Tongue (tissue), 2 donors: ENCODE data around the gene TMEM176B. TPM values are rescaled to one million over a fixed set of nuclear protein-coding genes. Genes with fewer than 3 reads are reported as not detected.

ENCODE experiments used
- DNase-seq: peaks from one replicate; pipeline ENCODE4 v3.0.0-alpha.2; 2015
- total RNA-seq: library from RNA; depleted of rRNA; stranded (reverse); fragments of >200 nt; gene quantifications from one replicate; pipeline ENCODE4 v1.2.3, GENCODE V29; 2014

The TMEM176B gene
- 27.5 TPM for total RNA-seq

- peak; percentile 65 for DNase-seq
Observed at GRCh38 chr7:150799741-150800580, at the start of gene TMEM176B. Gene TMEM176B (minus strand): TSS chr7:150800364. CDS start chr7:150796569, 3,795 bp downstream.

GRCh38 chr7:150849204-150849775 lies 49.1 kb upstream of the TMEM176B start:
- no peak for DNase-seq

GRCh38 chr7:150848561-150849115 lies 48.5 kb upstream of the TMEM176B start:
- no peak for DNase-seq

DNA sequence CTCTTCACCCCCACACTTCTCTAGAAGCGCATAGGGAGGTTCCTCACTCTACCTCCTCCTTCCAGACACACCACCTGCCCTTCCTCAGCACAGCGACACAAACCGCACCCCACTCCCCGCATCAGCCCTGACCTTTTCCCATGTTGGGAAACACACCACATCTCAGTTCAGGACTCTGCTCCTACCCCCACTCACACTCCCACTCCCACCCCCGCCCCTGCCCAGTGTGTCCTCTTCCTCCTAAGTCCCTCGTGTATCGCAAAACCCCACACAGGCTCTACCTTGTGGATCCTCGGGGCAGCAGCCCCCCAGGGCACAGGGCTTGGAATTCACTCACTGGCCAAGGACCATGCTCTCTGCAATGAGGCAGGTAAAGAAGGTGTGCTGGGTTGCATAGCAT lies 47.9 kb upstream of the TMEM176B start:
- no peak for DNase-seq

GRCh38 chr7:150847536-150847935 lies 47.4 kb upstream of the TMEM176B start:
- DNase-seq: no peak

- DNase-seq: no peak
Observed at GRCh38 chr7:150846291-150847115, 46.3 kb upstream of the TMEM176B start.

DNA sequence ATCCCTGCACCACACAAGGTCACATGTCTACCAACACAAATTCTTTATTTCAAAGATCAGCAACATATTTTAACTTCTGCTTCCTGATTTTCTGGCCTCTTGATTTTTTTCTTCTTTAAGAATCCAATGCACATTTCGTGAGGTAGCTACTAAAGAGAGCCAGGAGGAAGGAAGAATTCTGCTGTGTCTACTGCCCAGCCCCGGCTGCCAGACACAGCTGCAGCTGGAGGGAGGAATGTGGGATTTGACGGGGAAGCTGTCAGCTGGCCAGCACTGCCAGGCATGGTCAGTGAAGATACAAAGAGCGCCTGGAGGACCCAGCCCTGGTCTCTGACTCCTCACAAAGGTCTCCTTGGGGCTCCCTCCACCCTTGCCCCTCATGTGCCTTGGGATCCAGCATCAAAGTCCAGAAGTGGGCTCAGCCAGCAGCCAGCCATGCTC lies 45.3 kb upstream of the TMEM176B start:
- peak; percentile 77 for DNase-seq

DNA sequence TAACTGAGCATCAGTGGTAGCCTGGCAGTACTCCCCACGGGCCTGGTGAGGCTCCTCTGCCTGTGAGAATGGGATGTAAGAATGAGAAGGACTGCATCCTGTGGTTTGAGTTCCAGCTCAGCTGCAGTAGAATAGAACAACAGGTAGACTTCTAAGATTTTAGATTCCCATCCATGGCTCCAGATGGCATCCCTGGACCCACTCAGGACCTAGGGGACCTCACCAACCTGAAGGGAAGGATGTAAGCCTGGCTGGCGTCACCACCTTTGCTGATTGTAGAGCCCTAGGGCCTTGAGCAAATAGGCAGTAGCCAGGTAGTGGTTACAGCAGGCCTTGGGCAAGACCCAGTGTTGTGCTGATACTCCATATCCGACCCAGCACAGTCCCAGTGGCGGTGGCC lies 42.6 kb upstream of the TMEM176B start:
- DNase-seq: no peak

DNA sequence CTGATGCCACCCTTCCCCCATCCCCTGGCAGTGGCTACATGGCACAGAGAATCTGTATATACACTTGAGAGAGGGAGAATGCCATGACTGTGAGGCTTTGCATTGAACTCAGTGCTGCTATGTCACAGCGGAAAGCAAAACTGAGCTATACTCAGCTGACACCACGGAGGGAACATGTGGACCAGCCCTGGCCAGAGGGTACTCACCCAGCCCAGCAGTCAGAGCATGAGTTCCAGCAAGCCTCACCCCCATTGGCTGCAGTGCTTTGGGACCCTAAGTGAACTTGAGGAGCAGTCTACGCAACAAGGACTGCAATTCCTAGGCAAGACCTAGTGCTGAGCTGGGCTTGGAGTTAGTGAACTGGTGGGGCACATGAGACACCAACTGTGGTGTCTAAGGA lies 41.9 kb upstream of the TMEM176B start:
- DNase-seq: no peak

DNA sequence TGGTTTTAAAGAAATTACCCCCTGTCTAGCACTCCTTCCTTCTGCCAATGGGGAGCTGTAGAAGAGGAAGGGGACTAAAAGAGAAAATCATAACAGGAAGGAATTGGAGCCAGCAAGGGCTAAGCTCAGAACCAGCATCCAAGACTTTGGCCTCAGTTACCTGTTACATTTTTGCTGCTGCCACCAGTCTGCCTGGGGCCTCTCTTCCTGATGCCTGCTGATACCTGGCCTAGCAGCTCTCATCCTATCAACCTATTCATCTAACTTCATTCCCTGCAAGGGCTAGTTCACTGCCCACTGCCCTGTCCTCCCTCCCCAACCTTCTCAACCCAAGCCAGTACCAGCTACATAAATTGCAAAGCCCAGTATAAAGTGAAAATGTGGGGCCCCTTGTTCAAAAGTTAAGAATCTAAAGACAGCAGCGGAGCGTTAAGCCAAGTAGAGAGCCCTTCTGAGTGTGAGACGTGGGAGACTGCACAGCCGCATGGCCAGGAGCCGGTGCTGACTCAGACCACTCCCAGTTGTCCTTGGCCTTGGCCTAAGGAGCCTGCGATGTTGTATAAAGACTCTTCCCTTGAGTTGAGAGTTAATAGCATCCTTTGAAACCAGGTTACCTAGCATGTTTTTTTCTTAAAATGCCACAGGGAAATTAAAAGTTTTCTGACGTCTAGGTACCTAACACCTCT lies 38.9 kb upstream of the TMEM176B start:
- no peak for DNase-seq

- DNase-seq: no peak
Observed at GRCh38 chr7:150835702-150836280, 35.6 kb upstream of the TMEM176B start.

GRCh38 chr7:150835019-150835418 lies 34.9 kb upstream of the TMEM176B start:
- no peak for DNase-seq

DNA sequence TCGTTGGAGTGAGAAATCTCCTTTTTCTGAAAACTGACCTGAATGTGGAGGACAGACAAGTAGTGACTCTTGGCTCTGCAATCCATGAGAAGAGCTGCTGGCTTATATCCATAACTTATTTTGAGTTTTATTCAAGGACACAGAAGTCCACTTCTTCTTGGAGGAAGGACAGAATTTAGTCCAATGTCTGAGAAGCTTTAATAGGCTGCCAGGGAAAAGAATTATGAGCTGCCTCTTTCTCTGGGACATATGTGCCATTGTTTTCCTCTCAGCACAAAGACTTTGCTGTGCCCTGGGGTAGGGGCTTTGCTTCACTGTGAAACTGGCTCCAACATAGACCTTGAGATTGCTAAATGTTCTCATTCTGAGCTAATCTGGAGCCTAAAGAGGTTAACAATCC lies 31.7 kb upstream of the TMEM176B start:
- no peak for DNase-seq

DNA sequence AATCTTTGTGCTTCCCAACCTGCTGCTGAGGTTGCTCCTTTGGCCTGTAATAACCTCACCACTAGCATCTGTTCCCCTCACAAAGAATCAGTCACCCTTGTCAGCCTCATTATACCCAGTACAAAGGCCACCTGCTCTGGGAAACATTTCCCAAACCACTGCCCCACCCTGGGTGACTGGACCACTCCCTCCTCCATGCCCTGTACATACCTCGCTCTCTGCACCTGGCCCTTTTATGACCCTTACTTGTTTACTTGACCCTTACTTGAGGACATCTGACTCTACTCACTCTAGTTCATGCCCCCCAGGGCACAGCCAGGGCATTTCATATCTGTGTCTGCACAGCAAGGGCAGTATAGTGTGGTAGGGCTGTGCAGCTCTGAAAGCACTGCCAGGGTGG lies 30.8 kb upstream of the TMEM176B start:
- DNase-seq: no peak

- DNase-seq: no peak
Observed at GRCh38 chr7:150829426-150829825, 29.3 kb upstream of the TMEM176B start.

- no peak for DNase-seq
Observed at GRCh38 chr7:150828384-150828783, 28.2 kb upstream of the TMEM176B start.

- no peak for DNase-seq
Observed at GRCh38 chr7:150826061-150826849, 26.1 kb upstream of the TMEM176B start.

DNA sequence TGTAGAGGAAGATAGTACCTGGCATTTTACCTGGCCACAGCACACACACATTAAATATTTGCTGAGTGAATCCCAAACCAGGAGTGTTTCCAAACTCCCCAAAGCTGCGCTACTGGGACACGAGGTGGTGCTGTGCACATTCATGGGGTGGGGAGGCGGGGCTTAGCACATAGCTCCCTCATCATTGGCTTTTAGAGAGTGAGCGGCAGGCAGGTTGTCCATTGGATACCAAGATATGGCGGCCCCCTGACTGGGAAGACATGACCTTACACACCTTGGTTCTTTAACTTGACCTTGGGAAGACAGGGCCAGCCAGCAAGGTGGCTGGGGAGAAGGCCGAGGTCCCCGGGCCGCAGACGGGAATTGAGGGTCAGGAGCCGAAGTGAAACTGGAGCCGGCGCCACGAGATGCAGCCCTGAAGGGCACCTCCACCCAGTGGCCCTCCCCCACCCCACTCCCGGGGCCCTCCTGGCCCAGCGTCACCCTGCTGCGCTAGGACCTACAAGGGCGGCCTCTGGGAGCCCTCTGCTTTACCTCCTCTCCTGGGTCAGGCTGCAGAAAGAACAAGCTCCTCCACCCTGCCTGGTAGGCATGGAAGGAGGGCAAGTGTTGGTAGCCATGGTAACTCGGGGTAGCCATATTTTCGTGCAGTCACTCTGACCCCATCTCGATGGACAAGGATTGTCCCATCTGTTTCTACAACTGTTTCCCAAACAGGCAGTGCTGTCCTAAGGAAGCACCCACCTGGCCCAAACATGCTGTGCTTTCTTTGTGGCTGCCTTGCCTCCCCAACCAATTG lies 24.4 kb upstream of the TMEM176B start:
- no peak for DNase-seq

- no peak for DNase-seq
Observed at GRCh38 chr7:150823484-150824126, 23.4 kb upstream of the TMEM176B start.
